ENCODE data around the gene FGF21. TPM values are rescaled to one million over a fixed set of nuclear protein-coding genes. Genes with fewer than 3 reads are reported as not detected.

The FGF21 gene
- total RNA-seq, 1 donor from 2014 or later, result not detected

DNA sequence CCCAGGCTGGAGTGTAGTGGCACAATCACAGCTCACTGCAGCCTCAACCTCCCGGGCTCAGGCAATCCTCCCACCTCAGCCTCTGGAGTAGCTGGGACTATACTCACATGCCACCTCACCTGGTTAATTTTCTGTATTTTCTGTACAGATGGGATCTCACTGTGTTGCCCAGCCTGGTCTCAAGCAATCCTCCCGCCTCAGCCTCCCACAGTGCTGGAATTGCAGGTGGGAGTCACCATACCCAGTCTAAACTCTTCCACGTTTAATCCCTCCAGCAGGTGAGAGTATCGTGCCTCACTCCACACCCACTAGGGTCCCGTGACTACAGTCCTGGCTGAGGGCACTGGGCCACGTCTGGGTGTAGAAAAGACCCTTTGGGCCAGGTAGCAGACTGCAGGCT is 39.0 kb downstream of the FGF21 start:
- no peak for DNase-seq (ENCODE audit: low spot score, unreplicated experiment)
- Mint-ChIP-seq H3K4me1 (ENCODE audit: low read depth) (no peaks in the 10 kb centered on the region), H3K9me3 (ENCODE audit: low read depth) (no peaks in the 10 kb centered on the region), H3K4me3 (ENCODE audit: low read depth) (peak overlapping the region; percentile 96), H3K27ac (peak overlapping the region; percentile 98), H3K27me3 (no peaks in the 10 kb centered on the region), H3K36me3 (ENCODE audit: insufficient read depth) (peaks cover 2% of the 10 kb centered on the region)
- TF ChIP-seq, protein P1, sequence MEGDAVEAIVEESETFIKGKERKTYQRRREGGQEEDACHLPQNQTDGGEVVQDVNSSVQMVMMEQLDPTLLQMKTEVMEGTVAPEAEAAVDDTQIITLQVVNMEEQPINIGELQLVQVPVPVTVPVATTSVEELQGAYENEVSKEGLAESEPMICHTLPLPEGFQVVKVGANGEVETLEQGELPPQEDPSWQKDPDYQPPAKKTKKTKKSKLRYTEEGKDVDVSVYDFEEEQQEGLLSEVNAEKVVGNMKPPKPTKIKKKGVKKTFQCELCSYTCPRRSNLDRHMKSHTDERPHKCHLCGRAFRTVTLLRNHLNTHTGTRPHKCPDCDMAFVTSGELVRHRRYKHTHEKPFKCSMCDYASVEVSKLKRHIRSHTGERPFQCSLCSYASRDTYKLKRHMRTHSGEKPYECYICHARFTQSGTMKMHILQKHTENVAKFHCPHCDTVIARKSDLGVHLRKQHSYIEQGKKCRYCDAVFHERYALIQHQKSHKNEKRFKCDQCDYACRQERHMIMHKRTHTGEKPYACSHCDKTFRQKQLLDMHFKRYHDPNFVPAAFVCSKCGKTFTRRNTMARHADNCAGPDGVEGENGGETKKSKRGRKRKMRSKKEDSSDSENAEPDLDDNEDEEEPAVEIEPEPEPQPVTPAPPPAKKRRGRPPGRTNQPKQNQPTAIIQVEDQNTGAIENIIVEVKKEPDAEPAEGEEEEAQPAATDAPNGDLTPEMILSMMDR (IDR thresholded peaks at IDR 0.05; ENCODE audit: unreplicated experiment), result no peak

DNA sequence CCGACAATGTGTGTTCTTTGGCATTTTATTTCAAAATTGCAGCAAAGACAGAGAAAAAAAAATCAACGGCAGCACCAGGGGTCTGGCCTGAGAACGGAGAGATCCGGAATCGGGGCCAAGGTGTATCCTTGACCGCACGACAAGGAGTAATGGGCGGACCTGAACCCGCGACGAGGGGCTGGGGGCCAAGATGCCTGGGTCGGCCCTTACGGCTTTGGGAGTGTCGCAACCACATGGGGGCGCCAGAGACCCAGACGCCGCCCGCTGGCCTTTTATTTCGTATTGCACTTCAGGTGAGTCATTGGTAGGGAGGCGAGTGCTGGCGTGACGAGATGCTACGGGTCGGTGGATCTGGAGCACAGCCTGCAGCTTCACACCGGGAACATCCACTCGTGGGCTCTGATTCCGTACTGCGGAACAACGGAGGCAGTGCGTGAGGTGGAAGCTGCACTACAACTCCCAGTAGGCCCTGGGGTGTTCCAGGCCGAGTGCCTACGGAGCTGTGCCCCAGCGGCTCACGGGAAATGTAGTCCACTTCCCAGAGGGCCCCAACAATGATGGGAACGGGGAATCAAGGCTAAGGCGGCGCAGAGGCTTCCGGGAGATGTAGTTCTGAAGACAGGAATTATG is 39.8 kb downstream of the FGF21 start:
- Mint-ChIP-seq H3K4me3 (ENCODE audit: low read depth) (peak overlapping the region; percentile 96), H3K27ac (peak overlapping the region; percentile 98), H3K27me3 (no peaks in the 10 kb centered on the region), H3K9me3 (ENCODE audit: low read depth) (no peaks in the 10 kb centered on the region), H3K4me1 (ENCODE audit: low read depth) (no peaks in the 10 kb centered on the region), H3K36me3 (ENCODE audit: insufficient read depth) (peaks cover 2% of the 10 kb centered on the region)
- TF ChIP-seq, protein P1 (IDR thresholded peaks at IDR 0.05; ENCODE audit: unreplicated experiment), result peak; percentile 99
- peak; percentile 83 for DNase-seq (ENCODE audit: low spot score, unreplicated experiment)

DNA sequence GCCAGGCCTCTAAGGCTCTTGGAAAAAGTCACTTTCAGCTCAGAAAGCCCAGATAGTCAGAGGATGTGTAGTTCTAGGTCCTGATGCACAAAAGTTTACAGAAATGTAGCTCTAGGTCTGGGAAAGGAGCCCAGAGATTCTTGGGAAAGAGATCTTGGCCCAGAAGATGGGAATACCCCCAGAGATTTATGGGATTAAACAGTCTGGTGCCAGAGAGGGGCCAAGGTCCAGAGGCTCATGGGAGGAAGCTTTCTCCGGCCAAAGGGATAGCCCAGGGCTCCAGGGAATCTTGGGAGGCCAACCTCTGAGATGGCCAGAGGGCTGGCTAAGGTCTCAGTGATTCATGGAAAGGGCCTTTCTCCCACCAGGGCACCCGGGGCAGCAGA is 40.4 kb downstream of the FGF21 start:
- Mint-ChIP-seq H3K27me3 (no peaks in the 10 kb centered on the region), H3K36me3 (ENCODE audit: insufficient read depth) (peaks cover 4% of the 10 kb centered on the region), H3K9me3 (ENCODE audit: low read depth) (no peaks in the 10 kb centered on the region), H3K4me1 (ENCODE audit: low read depth) (no peaks in the 10 kb centered on the region), H3K4me3 (ENCODE audit: low read depth) (peak overlapping the region; percentile 96), H3K27ac (peak overlapping the region; percentile 98)
- no peak for DNase-seq (ENCODE audit: low spot score, unreplicated experiment)
- TF ChIP-seq, protein P1 (IDR thresholded peaks at IDR 0.05; ENCODE audit: unreplicated experiment), result no peak

DNA sequence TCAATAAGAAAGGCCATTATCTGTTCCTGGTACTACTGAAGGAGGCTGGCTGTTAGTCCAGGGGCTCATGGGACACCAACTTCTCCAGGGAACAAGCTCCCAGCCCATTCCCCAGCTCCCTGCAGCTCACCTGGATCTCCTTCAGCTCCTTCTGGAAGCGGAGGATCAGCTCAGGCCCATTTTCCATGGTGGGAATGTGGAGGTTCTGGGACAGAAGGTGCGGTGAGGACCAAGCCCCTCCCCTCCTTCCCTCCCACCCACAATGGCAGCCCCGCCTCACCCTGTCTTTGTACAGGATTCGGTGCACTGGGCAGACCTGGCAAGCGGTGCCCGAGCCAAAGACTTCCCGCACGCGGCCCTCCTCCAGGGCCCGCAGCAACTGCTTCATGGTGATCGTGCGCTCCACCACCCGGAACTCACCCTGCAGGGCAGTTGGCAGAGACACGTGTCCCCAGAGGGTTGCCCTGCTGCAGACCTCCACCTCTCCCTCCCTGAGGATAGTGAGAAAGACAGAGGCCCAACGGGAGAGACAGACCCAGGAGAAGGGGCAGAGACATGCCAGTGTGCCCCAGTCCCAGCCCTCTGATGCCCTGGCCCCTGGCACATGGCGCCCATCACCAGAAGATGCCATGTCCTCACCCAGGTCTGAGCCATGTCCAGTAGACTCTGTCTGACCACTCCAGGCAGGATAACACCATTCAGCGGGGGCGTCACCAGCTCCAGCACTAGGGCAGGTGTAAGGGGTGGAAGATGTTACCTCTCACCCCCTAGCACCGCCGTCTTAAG is 41.2 kb downstream of the FGF21 start:
- DNase-seq (ENCODE audit: low spot score, unreplicated experiment), result no peak
- Mint-ChIP-seq H3K4me3 (ENCODE audit: low read depth) (no peak overlapping the region), H3K27me3 (no peaks in the 10 kb centered on the region), H3K36me3 (ENCODE audit: insufficient read depth) (peaks cover 4% of the 10 kb centered on the region), H3K9me3 (ENCODE audit: low read depth) (no peaks in the 10 kb centered on the region), H3K27ac (no peak overlapping the region), H3K4me1 (ENCODE audit: low read depth) (no peaks in the 10 kb centered on the region)
- TF ChIP-seq, protein P1 (IDR thresholded peaks at IDR 0.05; ENCODE audit: unreplicated experiment), result no peak

DNA sequence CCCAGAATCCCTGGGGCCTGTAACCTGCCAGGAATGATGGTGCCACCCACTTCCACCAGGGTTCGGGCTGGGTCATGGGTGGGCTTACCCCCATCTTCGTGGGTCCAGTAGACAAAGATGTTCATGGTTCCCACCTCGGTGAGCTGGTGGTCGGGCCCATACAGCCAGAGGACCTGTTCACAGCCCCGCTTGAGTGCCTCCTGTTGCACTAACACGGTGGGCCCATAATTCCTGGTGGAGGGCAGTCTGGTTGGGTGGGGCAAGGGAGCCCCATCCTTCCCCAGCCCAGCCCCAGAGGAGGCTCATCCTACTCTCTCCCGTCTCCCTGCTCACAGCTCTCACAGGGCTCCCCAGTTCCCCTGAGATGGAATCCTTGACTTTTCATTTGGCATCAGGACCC is 41.8 kb downstream of the FGF21 start:
- no peaks in the 10 kb centered on the region for H3K4me1 Mint-ChIP-seq (ENCODE audit: low read depth)
- TF ChIP-seq, protein P1 (IDR thresholded peaks at IDR 0.05; ENCODE audit: unreplicated experiment), result no peak
- no peak for DNase-seq (ENCODE audit: low spot score, unreplicated experiment)
- no peak overlapping the region for H3K27ac Mint-ChIP-seq
- no peaks in the 10 kb centered on the region for H3K27me3 Mint-ChIP-seq
- peaks cover 4% of the 10 kb centered on the region for H3K36me3 Mint-ChIP-seq (ENCODE audit: insufficient read depth)
- H3K4me3 Mint-ChIP-seq (ENCODE audit: low read depth), result no peak overlapping the region
- no peaks in the 10 kb centered on the region for H3K9me3 Mint-ChIP-seq (ENCODE audit: low read depth)
